ENCODE data around the gene NMUR1.

The NMUR1 gene

DNA sequence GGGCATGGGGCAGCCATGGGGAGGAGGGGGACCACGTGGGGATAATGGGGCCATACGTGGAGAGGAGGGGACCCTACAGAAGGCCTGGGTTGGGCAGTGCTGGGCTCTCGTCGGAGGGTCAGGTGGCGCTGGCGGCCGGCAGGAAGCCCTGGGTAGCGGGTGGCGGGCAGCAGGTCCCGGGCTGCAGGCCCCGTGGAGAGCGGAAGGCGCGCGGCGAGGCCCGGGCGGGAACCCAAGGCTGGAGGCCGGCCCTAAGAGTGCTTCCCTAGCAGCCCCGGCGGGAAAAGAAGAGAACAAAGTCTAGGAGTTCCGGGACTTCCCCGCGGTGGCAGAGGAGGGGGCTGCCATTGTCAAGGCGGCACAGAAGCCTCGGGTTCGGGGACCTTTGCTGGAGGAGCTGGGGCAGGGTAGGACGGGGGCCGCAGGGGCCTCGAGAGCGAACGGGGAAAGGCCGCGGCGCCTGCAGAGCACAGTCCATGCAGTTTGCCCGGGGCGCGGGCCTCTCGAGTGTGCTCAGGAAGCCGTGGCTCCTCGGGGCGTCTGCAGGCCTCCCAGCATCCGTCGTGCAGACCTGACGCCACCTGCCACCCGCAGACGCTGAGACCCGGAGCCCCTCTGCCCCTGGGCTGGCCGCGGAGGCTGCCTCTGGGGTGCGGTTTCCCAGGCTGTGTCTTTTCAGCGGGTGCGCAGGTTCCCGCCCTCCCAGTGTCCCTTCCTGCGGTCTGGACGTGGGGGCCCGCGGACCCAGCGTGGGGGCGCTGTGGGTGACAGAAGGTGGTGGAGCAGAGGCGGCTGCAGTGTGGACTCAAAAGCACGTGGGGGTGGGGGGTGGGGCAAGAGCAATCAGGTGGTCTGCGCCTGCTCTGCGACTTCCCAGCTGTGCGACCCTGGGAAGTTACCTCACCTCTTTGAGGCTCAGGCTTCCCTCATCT lies 46.6 kb downstream of the NMUR1 start:
- DNase-seq = no peak

GRCh38 chr2:231482806-231483391 lies 47.3 kb downstream of the NMUR1 start:
- peak; percentile 17 for DNase-seq

GRCh38 chr2:231480781-231481180 lies 49.5 kb downstream of the NMUR1 start:
- no peak for DNase-seq

- DNase-seq = no peak
Measured at GRCh38 chr2:231479455-231479854, 50.8 kb downstream of the NMUR1 start.

- DNase-seq = no peak
Measured at GRCh38 chr2:231476920-231477319, 53.3 kb downstream of the NMUR1 start.

DNA sequence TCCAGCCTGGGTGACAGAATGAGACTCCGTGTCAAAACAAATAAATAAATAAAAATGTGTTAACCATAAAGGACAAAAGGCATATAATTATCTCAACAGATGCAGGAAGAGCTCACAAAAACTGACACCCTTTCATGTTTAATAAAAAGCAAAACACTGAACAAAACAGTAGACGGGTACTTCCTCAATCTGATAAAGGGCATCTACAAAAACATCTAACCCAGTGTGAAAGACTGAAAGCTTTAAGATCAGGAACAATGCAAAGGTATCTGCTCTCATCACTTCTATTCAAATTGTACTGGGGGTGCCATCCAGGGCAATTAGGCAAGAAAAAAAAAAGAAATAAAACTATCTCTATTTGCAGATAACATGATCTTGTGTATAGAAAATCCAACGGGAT lies 54.3 kb downstream of the NMUR1 start:
- no peak for DNase-seq
